K562 (cell line): Measurements from ENCODE around the gene LRMDA. TPM values are rescaled to one million over a fixed set of nuclear protein-coding genes. Genes with fewer than 3 reads are reported as not detected.

ENCODE experiments used
- ATAC-seq: fragments of 200-7000 bp; cut with Tn5 transposase; 3 replicates; pipeline ENCODE4 v1.9.1; 2020; ENCODE audit warnings: moderate library complexity
- BruUV-seq: library from RNA; stranded (reverse); fragments of 400-500 nt; replicated peaks from 2 replicates; lab custom pipeline; 2021; lab: Mats Ljungman, UMichigan
- CTCF ChIA-PET: fragments of 300-600 bp; formaldehyde crosslinking; extraction: SDS; loops from one replicate; lab custom pipeline; 2021; ENCODE audit warnings: low intra/inter-chr PET ratio; lab: Yijun Ruan, JAX
- POLR2A ChIA-PET: fragments of 300-600, 350-650 bp; sonication (Branson Sonifier 250); formaldehyde crosslinking; extraction: SDS; loops from one replicate; lab custom pipeline; 2021; ENCODE audit warnings: antibody characterized with exemption, inconsistent platforms; lab: Yijun Ruan, JAX
- DNase-seq, 4 experiments: peaks; one replicate each; pipeline versions ENCODE4 v3.0.0 to v3.0.0-alpha.2; 2011 to 2018; ENCODE audit warnings: low spot score in 3 of 4, mixed read lengths in 3 of 4; ENCODE audit errors: extremely low read depth in 1 of 4
- FAIRE-seq: peaks from 2 replicates; lab custom pipeline; 2011; peaks lifted over from hg19 to GRCh38; lab: Jason Lieb, UNC
- H2AFZ ChIP-seq: 2 replicates; pipeline ENCODE4 v1.6.0; 2011; ENCODE audit warnings: low read depth, low read length, control low read depth, inconsistent platforms
- H3K27ac ChIP-seq: fragments of 200-600 bp; 3 replicates; pipeline ENCODE4 v1.8.0; 2011; ENCODE audit warnings: low read depth, mild to moderate bottlenecking, control low read depth, inconsistent platforms, low read length, moderate library complexity, mixed read lengths; ENCODE audit errors: extremely low read depth
- H3K27me3 ChIP-seq, 2 experiments: fragments of 300-600 bp in 1 of 2; 2 replicates in 1 of 2; 3 replicates in 1 of 2; pipeline versions ENCODE4 v1.6.0 to v1.8.0; 2011; ENCODE audit warnings: inconsistent platforms in 2 of 2, low read length in 2 of 2, mild to moderate bottlenecking in 1 of 2, mixed read lengths in 1 of 2, moderate library complexity in 1 of 2; ENCODE audit not compliant: control insufficient read depth in 2 of 2, insufficient read depth in 2 of 2
- H3K36me3 ChIP-seq: fragments of 300-600 bp; 3 replicates; pipeline ENCODE4 v1.8.0; 2011; ENCODE audit warnings: mild to moderate bottlenecking, low read length, inconsistent platforms; ENCODE audit not compliant: control insufficient read depth, insufficient read depth
- H3K4me1 ChIP-seq, 2 experiments: fragments of 200-600 bp in 1 of 2; replicated peaks in 1 of 2; 2 replicates in 1 of 2; 3 replicates in 1 of 2; pipeline versions ENCODE4 v1.5.1 to v1.8.0; 2011; ENCODE audit warnings: inconsistent platforms in 2 of 2, low read length in 2 of 2, mild to moderate bottlenecking in 1 of 2, mixed read lengths in 1 of 2, moderate library complexity in 1 of 2; ENCODE audit not compliant: control insufficient read depth in 2 of 2, insufficient read depth in 2 of 2
- H3K4me2 ChIP-seq: 2 replicates; pipeline ENCODE4 v1.6.1; 2011; ENCODE audit warnings: low read length, control low read depth, inconsistent platforms, mixed read lengths; ENCODE audit not compliant: insufficient read depth
- H3K4me3 ChIP-seq: fragments of 200-600 bp; sonication (generic), shearing (Covaris generic); 2 replicates; pipeline ENCODE4 v1.5.1; 2016; ENCODE audit warnings: control low read depth, inconsistent platforms
- H3K79me2 ChIP-seq: fragments of 200-600 bp; 3 replicates; pipeline ENCODE4 v1.8.0; 2011; ENCODE audit warnings: low read length, inconsistent platforms; ENCODE audit not compliant: control insufficient read depth, insufficient read depth
- H3K9ac ChIP-seq, 2 experiments: 2 replicates each; pipeline versions ENCODE4 v1.6.0 to v1.6.1; 2011; ENCODE audit warnings: low read depth in 2 of 2, low read length in 2 of 2, control low read depth in 1 of 2, inconsistent platforms in 1 of 2, mild to moderate bottlenecking in 1 of 2, mixed read lengths in 1 of 2; ENCODE audit not compliant: insufficient read depth in 1 of 2
- H3K9me1 ChIP-seq: one replicate; pipeline ENCODE4 v1.6.0; 2011; ENCODE audit warnings: inconsistent platforms, mild to moderate bottlenecking, low read length, moderate library complexity; ENCODE audit not compliant: control insufficient read depth, insufficient read depth
- H3K9me3 ChIP-seq: replicated peaks from 2 replicates; pipeline ENCODE4 v1.5.1; 2011; ENCODE audit warnings: low read depth, low read length, inconsistent platforms; ENCODE audit not compliant: control insufficient read depth, insufficient read depth
- H4K20me1 ChIP-seq: replicated peaks from 2 replicates; pipeline ENCODE4 v1.6.1; 2011; ENCODE audit warnings: low read length, inconsistent platforms, mixed read lengths; ENCODE audit not compliant: control insufficient read depth, insufficient read depth
- ARNT ChIP-seq, 2 experiments: fragments of 450-650 bp; IDR thresholded peaks; 2 replicates each; pipeline ENCODE4 v1.6.1; 2016; ENCODE audit warnings: mild to moderate bottlenecking in 1 of 2
- ASH1L ChIP-seq: fragments of 450-650 bp; IDR thresholded peaks from 2 replicates; pipeline ENCODE4 v1.6.1; 2018; ENCODE audit warnings: borderline replicate concordance, mild to moderate bottlenecking, low read depth; ENCODE audit not compliant: partially characterized antibody
- BCLAF1 ChIP-seq, 2 experiments: fragments of 450-650 bp in 1 of 2; IDR thresholded peaks; 2 replicates each; pipeline ENCODE4 v1.6.1; 2011 to 2017; ENCODE audit warnings: low read depth in 2 of 2, antibody characterized with exemption in 1 of 2, borderline replicate concordance in 1 of 2, low read length in 1 of 2, mild to moderate bottlenecking in 1 of 2, mixed read lengths in 1 of 2; ENCODE audit not compliant: control insufficient read depth in 1 of 2
- ETV6 ChIP-seq, 3 experiments: fragments of 150-350 bp in 1 of 3; sonication (generic) in 1 of 3; formaldehyde crosslinking in 1 of 3; IDR thresholded peaks; 2 replicates each; pipeline versions ENCODE4 v1.6.1 to v1.8.0; 2014 to 2022; ENCODE audit warnings: borderline replicate concordance in 2 of 3, low read depth in 2 of 3, antibody characterized with exemption in 1 of 3, low read length in 1 of 3, mild to moderate bottlenecking in 1 of 3, missing genetic modification reagents in 1 of 3
- HES1 ChIP-seq: fragments of 450-650 bp; IDR thresholded peaks from 2 replicates; pipeline ENCODE4 v1.6.1; 2016; ENCODE audit warnings: low read depth, mild to moderate bottlenecking, moderate library complexity
- HMGXB4 ChIP-seq: sonication (generic); formaldehyde crosslinking; IDR thresholded peaks from 2 replicates; pipeline ENCODE4 v1.8.1; 2023; ENCODE audit warnings: mild to moderate bottlenecking, missing genetic modification reagents
- MXI1 ChIP-seq: IDR thresholded peaks from 2 replicates; pipeline ENCODE4 v1.6.1; 2011; ENCODE audit warnings: low read depth, mild to moderate bottlenecking, improper control_type of control experiment, low read length
- POLR2G ChIP-seq: fragments of 200-400 bp; formaldehyde crosslinking; IDR thresholded peaks from 2 replicates; pipeline ENCODE4 v1.6.1; 2017; ENCODE audit warnings: low read depth, mild to moderate bottlenecking, antibody characterized with exemption, low read length, moderate library complexity
- RBBP5 ChIP-seq: fragments of 200-600 bp; sonication (generic); IDR thresholded peaks from 2 replicates; pipeline ENCODE4 v1.6.1; 2012; ENCODE audit warnings: borderline replicate concordance, mild to moderate bottlenecking, low read length, control low read depth, inconsistent platforms; ENCODE audit not compliant: insufficient read depth, poor library complexity, severe bottlenecking
- ZNF253 ChIP-seq: fragments of 250-450 bp; sonication (Bioruptor Pico); conservative IDR thresholded peaks from 2 replicates; pipeline ENCODE4 v1.6.1; 2021; ENCODE audit warnings: mild to moderate bottlenecking
- ZNF395 ChIP-seq: fragments of 200-800 bp; sonication (Bioruptor generic); IDR thresholded peaks from 2 replicates; pipeline ENCODE4 v1.6.1; 2017; ENCODE audit warnings: missing genetic modification characterization, missing compliant biosample characterization
- WGBS: fragments of 100-300 bp; shearing (Covaris generic); methylation state at CpG from one replicate; pipeline ENCODE4 v1.1.6; 2016; ENCODE audit warnings: low coverage, mixed read lengths; ENCODE audit not compliant: insufficient coverage; ENCODE audit errors: missing lambda C conversion rate; 5-methylcytosine and 5-hydroxymethylcytosine counted together
- in situ Hi-C: fragments of 300-500 bp; cut with MboI; formaldehyde crosslinking; loops from 4 replicates; pipeline ENCODE4 v1.15.0; 2018; ENCODE audit warnings: inconsistent platforms, mixed read lengths
- intact Hi-C: fragments of 100-400 bp; cut with micrococcal nuclease; formaldehyde crosslinking; loops from 2 replicates; pipeline ENCODE4 v1.14.2; 2022
- polyA plus RNA-seq, 8 experiments: library from polyadenylated mRNA; depleted of rRNA in 4 of 8; stranded (reverse) in 5 of 8; unstranded in 3 of 8; fragments of >200 nt; fragmentation: Nextera tagmentation in 2 of 8; fragmentation: Illumina TruSeq in 1 of 8; extraction: Ambion mirVana in 2 of 8; extraction: Trizol in 1 of 8; gene quantifications; 2 replicates each; pipeline versions ENCODE4 v1.2.1 to v1.2.3, GENCODE V29; 2011 to 2014; ENCODE audit warnings: inconsistent platforms in 1 of 8, missing spikeins in 1 of 8
- total RNA-seq, 7 experiments: library from RNA; depleted of rRNA in 6 of 7; stranded (reverse); fragments of >200 nt in 6 of 7; fragmentation: Illumina TruSeq in 2 of 7; extraction: Trizol in 2 of 7; gene quantifications; 2 replicates each; pipeline versions ENCODE4 v1.2.1 to v1.2.3, GENCODE V29; 2011 to 2021; ENCODE audit warnings: low replicate concordance in 1 of 7

Gene LRMDA
- total and polyA plus RNA-seq, 9 of the 15 experiments (the other 6 are each of a cell fraction or from before 2014, with no cell fraction given), result 0.25 TPM; not detected in 8

GRCh38 chr10:75982611-75983369, 551.4 kb downstream of the LRMDA start (continued):
- TF ChIP-seq RBBP5 (no peak), ZNF395 (no peak)

GRCh38 chr10:75984067-75984466, 552.6 kb downstream of the LRMDA start:
- no peak for FAIRE-seq
- no peaks in the 10 kb centered on the region for H3K9me3 ChIP-seq
- no peak overlapping the region for H3K4me3 ChIP-seq
- H2AFZ ChIP-seq, result no peak overlapping the region
- no peak for ATAC-seq
- no peaks in the 10 kb centered on the region for H3K79me2 ChIP-seq
- H3K4me2 ChIP-seq, result no peak overlapping the region
- in situ Hi-C loops, result no loop called here
- 0% methylated on average over 7 of the region's 7 CpGs for WGBS
- no TSS peak for BruUV-seq
- no peaks in the 10 kb centered on the region; the same call in 1 of the 2 replicates for H4K20me1 ChIP-seq
- no peaks in the 10 kb centered on the region for H3K36me3 ChIP-seq
- DNase-seq, result no peak
- H3K9ac ChIP-seq, result 0 out of 4 replicates have a peak overlapping the region, but pooled peaks of 1 of the 2 experiments have one; percentile 26
- intact Hi-C loops, result no loop called here
- no peaks in the 10 kb centered on the region for H3K27me3 ChIP-seq
- no peaks in the 10 kb centered on the region for H3K9me1 ChIP-seq
- ChIA-PET POLR2A (no interaction called here), CTCF (no interaction called here)
- no peak overlapping the region for H3K27ac ChIP-seq
- H3K4me1 ChIP-seq, result no peaks in the 10 kb centered on the region
- TF ChIP-seq HES1 (no peak), ZNF253 (CRISPR knock-in tag) (no peak), POLR2G (no peak), ASH1L (no peak), ETV6 (IDR thresholded peaks at IDR 0.05; ENCODE audit: borderline replicate concordance in 1 of 2, low read depth in 2 of 2, low read length in 1 of 2) (no peak), ETV6 (CRISPR knock-in tag; IDR thresholded peaks at IDR 0.05; ENCODE audit: borderline replicate concordance) (no peak), ARNT (IDR thresholded peaks at IDR 0.05) (no peak), HMGXB4 (CRISPR knock-in tag) (no peak), MXI1 (no peak), BCLAF1 (IDR thresholded peaks at IDR 0.05; ENCODE audit: borderline replicate concordance in 1 of 2, control insufficient read depth in 1 of 2, low read depth in 2 of 2, low read length in 1 of 2) (no peak)
